Thyroid gland (tissue), 4 donors: Measurements from ENCODE around the gene RBP2. TPM values are rescaled to one million over a fixed set of nuclear protein-coding genes. Genes with fewer than 3 reads are reported as not detected.

ENCODE experiments used
- DNase-seq, 2 donors: peaks; one replicate each; pipeline ENCODE4 v3.0.0-alpha.2; 2019
- H3K27ac ChIP-seq, 3 donors: fragments of 200-600 bp; sonication (generic); 1 replicate in 2 of 3; 2 replicates in 1 of 3; pipeline ENCODE4 v1.5.1; 2016 to 2019; ENCODE audit warnings: mild to moderate bottlenecking in 1 of 3, moderate library complexity in 1 of 3
- H3K27me3 ChIP-seq: fragments of 200-600 bp; sonication (generic); one replicate; pipeline ENCODE4 v1.5.1; 2019
- H3K36me3 ChIP-seq, 2 donors: fragments of 200-600 bp; sonication (generic); one replicate each; pipeline ENCODE4 v1.5.1; 2016 to 2019
- H3K4me1 ChIP-seq, 2 donors: fragments of 200-600 bp; sonication (generic); one replicate each; pipeline ENCODE4 v1.5.1; 2017 to 2019
- H3K4me3 ChIP-seq, 3 donors: fragments of 200-600 bp; sonication (generic); replicated peaks in 1 of 3; 1 replicate in 2 of 3; 2 replicates in 1 of 3; pipeline ENCODE4 v1.5.1; 2016; ENCODE audit warnings: mild to moderate bottlenecking in 1 of 3
- H3K9me3 ChIP-seq: fragments of 200-600 bp; sonication (generic); one replicate; pipeline ENCODE4 v1.5.1; 2017
- POLR2A ChIP-seq, 2 donors: fragments of 450-650 bp; IDR thresholded peaks; one replicate each; pipeline ENCODE4 v1.6.1; 2017; ENCODE audit warnings: antibody characterized with exemption in 2 of 2, mild to moderate bottlenecking in 2 of 2, moderate library complexity in 1 of 2
- WGBS, 2 donors: methylation state at CpG; one replicate each; pipeline ENCODE4 v1.1.5; 2017; 5-methylcytosine and 5-hydroxymethylcytosine counted together
- intact Hi-C: fragments of 100-400 bp; cut with DNase I; formaldehyde crosslinking; loops from one replicate; pipeline ENCODE4 v1.15.1; 2023
- total RNA-seq, 4 donors: library from RNA; depleted of rRNA; stranded (reverse); fragments of >200 nt; gene quantifications; one replicate each; pipeline ENCODE4 v1.2.3, GENCODE V29; 2016
- TF ChIP-seq, protein P1 (sequence below), 6 experiments: fragments of 200-600 bp in 3 of 6; fragments of 450-650 bp in 3 of 6; sonication (generic) in 3 of 6; IDR thresholded peaks; one replicate each; pipeline ENCODE4 v1.5.1; 2016 to 2019; ENCODE audit warnings: antibody characterized with exemption in 6 of 6, mild to moderate bottlenecking in 2 of 6, inconsistent platforms in 1 of 6, moderate library complexity in 1 of 6

Gene RBP2
- not detected for total RNA-seq

DNA sequence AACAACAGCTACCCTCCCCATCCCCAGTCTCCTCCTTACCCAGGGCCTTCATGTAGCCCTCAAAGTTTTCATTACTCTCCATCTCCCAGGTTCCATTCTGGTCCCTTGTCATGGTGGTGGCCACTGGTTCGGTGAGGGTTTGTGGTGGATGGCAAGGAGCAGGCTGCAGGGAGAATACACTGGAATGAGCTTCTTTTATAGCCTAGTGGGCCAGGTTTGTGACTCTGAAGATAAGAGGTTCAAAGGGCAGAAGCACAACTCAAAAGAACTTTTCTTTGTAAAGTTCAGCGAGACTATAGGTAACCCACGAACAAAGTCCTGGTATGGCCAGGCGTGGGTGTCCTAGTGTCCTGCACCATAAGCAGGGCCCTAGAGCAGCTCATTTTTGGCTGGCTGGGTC is at the start of gene RBP2:
TSS of gene RBP2 (minus strand) at position 169 of the 400 bp plus-strand sequence. CDS start at position 112, 57 bp downstream.
- intact Hi-C loops, result no loop called here
- no peak for TF ChIP-seq POLR2A (IDR thresholded peaks at IDR 0.05)
- TF ChIP-seq, protein P1, sequence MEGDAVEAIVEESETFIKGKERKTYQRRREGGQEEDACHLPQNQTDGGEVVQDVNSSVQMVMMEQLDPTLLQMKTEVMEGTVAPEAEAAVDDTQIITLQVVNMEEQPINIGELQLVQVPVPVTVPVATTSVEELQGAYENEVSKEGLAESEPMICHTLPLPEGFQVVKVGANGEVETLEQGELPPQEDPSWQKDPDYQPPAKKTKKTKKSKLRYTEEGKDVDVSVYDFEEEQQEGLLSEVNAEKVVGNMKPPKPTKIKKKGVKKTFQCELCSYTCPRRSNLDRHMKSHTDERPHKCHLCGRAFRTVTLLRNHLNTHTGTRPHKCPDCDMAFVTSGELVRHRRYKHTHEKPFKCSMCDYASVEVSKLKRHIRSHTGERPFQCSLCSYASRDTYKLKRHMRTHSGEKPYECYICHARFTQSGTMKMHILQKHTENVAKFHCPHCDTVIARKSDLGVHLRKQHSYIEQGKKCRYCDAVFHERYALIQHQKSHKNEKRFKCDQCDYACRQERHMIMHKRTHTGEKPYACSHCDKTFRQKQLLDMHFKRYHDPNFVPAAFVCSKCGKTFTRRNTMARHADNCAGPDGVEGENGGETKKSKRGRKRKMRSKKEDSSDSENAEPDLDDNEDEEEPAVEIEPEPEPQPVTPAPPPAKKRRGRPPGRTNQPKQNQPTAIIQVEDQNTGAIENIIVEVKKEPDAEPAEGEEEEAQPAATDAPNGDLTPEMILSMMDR (IDR thresholded peaks at IDR 0.05), result no peak
- no peak within 1 kb of the TSS for H3K4me3 ChIP-seq
- WGBS, 2 donors, result 99 to 100% methylated on average over 4 of the region's 4 CpGs
- H3K27me3 ChIP-seq, result no peaks in the 10 kb centered on the region
- H3K9me3 ChIP-seq, result no peaks in the 10 kb centered on the region
- no peak within 1 kb of the TSS for H3K27ac ChIP-seq
- no peaks in the 10 kb centered on the region for H3K4me1 ChIP-seq
- DNase-seq, result no peak
- no peaks in the 10 kb centered on the region for H3K36me3 ChIP-seq

DNA sequence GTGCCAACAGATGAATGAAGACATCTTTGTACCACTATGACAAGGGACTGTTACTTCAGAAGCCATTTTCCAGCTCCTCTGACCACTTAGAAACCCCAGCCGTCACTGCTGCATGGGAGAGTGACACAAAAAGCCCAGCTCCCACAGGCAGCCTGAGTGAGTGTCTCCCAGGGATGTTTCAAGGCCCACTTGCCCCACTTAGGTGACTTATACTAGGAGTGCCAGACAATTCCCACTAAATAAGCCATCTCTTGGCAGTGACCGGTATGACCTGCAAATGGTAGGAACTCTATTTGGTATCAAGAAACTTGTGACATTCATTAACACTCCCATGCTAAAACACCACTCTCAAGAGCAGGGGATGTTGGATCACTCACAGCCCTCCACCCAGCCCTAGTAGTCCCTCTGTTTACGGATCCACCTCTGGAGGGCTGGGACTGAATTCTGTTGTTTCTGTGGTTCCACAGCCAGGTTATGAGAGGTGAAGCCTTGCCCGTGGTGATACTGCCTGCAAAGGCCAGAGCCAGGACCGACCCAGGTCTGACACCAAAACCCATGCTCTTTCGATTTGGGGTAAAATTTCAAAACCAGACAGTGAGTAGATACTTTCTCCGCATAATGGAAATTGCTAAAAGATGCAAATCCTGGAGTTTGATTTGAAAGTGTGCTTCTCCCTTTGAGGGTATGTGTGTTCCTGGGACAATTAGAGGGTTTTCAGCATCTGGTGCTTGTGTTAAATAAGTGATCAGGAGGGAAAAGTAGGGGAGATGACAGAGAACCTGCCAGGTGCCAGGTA is 48.7 kb upstream of the RBP2 start:
- Histone ChIP-seq H3K36me3 (no peaks in the 10 kb centered on the region), H3K4me1 (no peaks in the 10 kb centered on the region), H3K27ac (no peak overlapping the region), H3K27me3 (no peaks in the 10 kb centered on the region), H3K4me3 (no peak overlapping the region), H3K9me3 (no peaks in the 10 kb centered on the region)
- intact Hi-C loops, result no loop called here
- WGBS, 2 donors, result 95 to 98% methylated on average over 7 of the region's 7 CpGs
- TF ChIP-seq, protein P1 (IDR thresholded peaks at IDR 0.05), result no peak
- TF ChIP-seq POLR2A (IDR thresholded peaks at IDR 0.05), result no peak
- DNase-seq, result no peak

- no peak for DNase-seq
- no peaks in the 10 kb centered on the region for H3K4me1 ChIP-seq
- H3K27ac ChIP-seq, result no peak overlapping the region
- 63 to 92% methylated on average over 1 of the region's 1 CpG for WGBS, 2 donors
- H3K36me3 ChIP-seq, result no peaks in the 10 kb centered on the region
- no peaks in the 10 kb centered on the region for H3K27me3 ChIP-seq
- H3K4me3 ChIP-seq, result no peak overlapping the region
- TF ChIP-seq, protein P1 (IDR thresholded peaks at IDR 0.05), result no peak
- no peak for TF ChIP-seq POLR2A (IDR thresholded peaks at IDR 0.05)
- H3K9me3 ChIP-seq, result no peaks in the 10 kb centered on the region
- intact Hi-C loops, result no loop called here
These were observed 47.4 kb upstream of the RBP2 start for GRCh38 chr3:139523718-139524117.

- WGBS, 2 donors, result 95 to 97% methylated on average over 5 of the region's 5 CpGs
- H3K27me3 ChIP-seq, result no peaks in the 10 kb centered on the region
- no peak for TF ChIP-seq POLR2A (IDR thresholded peaks at IDR 0.05)
- TF ChIP-seq, protein P1 (IDR thresholded peaks at IDR 0.05), result no peak
- H3K9me3 ChIP-seq, result no peaks in the 10 kb centered on the region
- H3K27ac ChIP-seq, result no peak overlapping the region
- no peak overlapping the region for H3K4me3 ChIP-seq
- DNase-seq, result no peak
- H3K4me1 ChIP-seq, result no peaks in the 10 kb centered on the region
- no peaks in the 10 kb centered on the region for H3K36me3 ChIP-seq
- intact Hi-C loops, result no loop called here
These were observed 46.9 kb upstream of the RBP2 start for GRCh38 chr3:139523166-139523565.

DNA sequence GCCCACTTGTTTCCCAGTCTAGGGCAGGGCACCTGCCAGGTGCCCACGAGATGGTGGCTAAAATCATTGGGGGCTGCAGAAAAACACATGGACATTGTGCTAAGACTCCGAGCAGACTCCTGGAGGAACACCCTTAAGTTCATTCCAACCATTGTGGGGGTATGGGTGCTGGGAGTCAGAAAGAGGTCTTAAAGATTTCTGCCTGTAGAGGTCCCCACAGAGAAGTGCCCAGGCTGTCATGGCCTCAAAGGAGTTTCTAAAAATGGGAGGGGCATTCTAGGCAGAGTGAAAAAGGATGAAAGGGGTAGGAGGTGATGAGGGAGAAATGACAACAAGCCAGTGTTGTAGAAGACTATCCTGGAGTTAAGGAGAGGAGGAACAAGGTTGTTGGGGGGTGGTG is 46.1 kb upstream of the RBP2 start:
- Histone ChIP-seq H3K9me3 (no peaks in the 10 kb centered on the region), H3K27me3 (no peaks in the 10 kb centered on the region), H3K36me3 (no peaks in the 10 kb centered on the region), H3K4me3 (no peak overlapping the region), H3K27ac (no peak overlapping the region), H3K4me1 (no peaks in the 10 kb centered on the region)
- no peak for DNase-seq
- TF ChIP-seq, protein P1 (IDR thresholded peaks at IDR 0.05), result no peak
- TF ChIP-seq POLR2A (IDR thresholded peaks at IDR 0.05), result no peak
- intact Hi-C loops, result no loop called here
- 40 to 68% methylated on average over 2 of the region's 2 CpGs for WGBS, 2 donors
